Neural progenitor cell (in vitro differentiated cells): ENCODE data around the gene ZNF488. TPM values are rescaled to one million over a fixed set of nuclear protein-coding genes. Genes with fewer than 3 reads are reported as not detected.

ENCODE experiments used
- DNase-seq: peaks from one replicate; pipeline ENCODE4 v3.0.0-alpha.2; 2016; ENCODE audit warnings: low spot score
- H2AFZ ChIP-seq: fragments of 200-600 bp; sonication (generic); replicated peaks from 2 replicates; pipeline ENCODE4 v1.6.1; 2016; ENCODE audit warnings: antibody characterized with exemption
- H3F3A ChIP-seq: fragments of 200-600 bp; sonication (generic); 2 replicates; pipeline ENCODE4 v1.6.1; 2016; ENCODE audit warnings: antibody characterized with exemption, low read depth
- H3K27ac ChIP-seq: fragments of 200-600 bp; sonication (generic); 2 replicates; pipeline ENCODE4 v1.5.1; 2016; ENCODE audit warnings: mild to moderate bottlenecking
- H3K27me3 ChIP-seq: fragments of 200-600 bp; sonication (generic); 2 replicates; pipeline ENCODE4 v1.6.1; 2016; ENCODE audit warnings: mild to moderate bottlenecking, moderate library complexity
- H3K36me3 ChIP-seq: fragments of 200-600 bp; sonication (generic); 2 replicates; pipeline ENCODE4 v1.5.1; 2016
- H3K4me1 ChIP-seq: fragments of 200-600 bp; sonication (generic); 2 replicates; pipeline ENCODE4 v1.6.1; 2016; ENCODE audit warnings: mixed run types
- H3K4me2 ChIP-seq: fragments of 200-600 bp; sonication (generic); 2 replicates; pipeline ENCODE4 v1.6.1; 2016
- H3K4me3 ChIP-seq: fragments of 200-600 bp; sonication (generic); 2 replicates; pipeline ENCODE4 v1.5.1; 2016
- H3K79me2 ChIP-seq: fragments of 200-600 bp; sonication (generic); 2 replicates; pipeline ENCODE4 v1.6.1; 2016; ENCODE audit warnings: low read depth
- H3K9ac ChIP-seq: fragments of 200-600 bp; sonication (generic); 2 replicates; pipeline ENCODE4 v1.6.1; 2016
- H3K9me3 ChIP-seq: fragments of 200-600 bp; sonication (generic); 2 replicates; pipeline ENCODE4 v1.5.1; 2016; ENCODE audit warnings: low read depth
- H4K20me1 ChIP-seq: fragments of 200-600 bp; sonication (generic); 2 replicates; pipeline ENCODE4 v1.6.1; 2016; ENCODE audit warnings: low read depth
- H3K27ac Mint-ChIP-seq: 3 replicates; pipeline ENCODE4 v1.8.0; 2021; ENCODE audit warnings: mixed read lengths
- H3K27me3 Mint-ChIP-seq: 2 replicates; pipeline ENCODE4 v1.8.0; 2022; ENCODE audit warnings: low read depth, mild to moderate bottlenecking, inconsistent platforms, moderate library complexity, mixed read lengths; ENCODE audit not compliant: insufficient read depth
- H3K36me3 Mint-ChIP-seq: 3 replicates; pipeline ENCODE4 v1.8.0; 2021; ENCODE audit warnings: mixed read lengths
- H3K4me1 Mint-ChIP-seq: 3 replicates; pipeline ENCODE4 v1.8.0; 2021; ENCODE audit warnings: mixed read lengths
- H3K4me3 Mint-ChIP-seq: 3 replicates; pipeline ENCODE4 v1.8.0; 2021; ENCODE audit warnings: mild to moderate bottlenecking, moderate library complexity, mixed read lengths
- H3K9me3 Mint-ChIP-seq: 3 replicates; pipeline ENCODE4 v1.8.0; 2020; ENCODE audit warnings: mixed read lengths
- CTCF ChIP-seq: fragments of 200-600 bp; sonication (generic); IDR thresholded peaks from 2 replicates; pipeline ENCODE4 v1.5.1; 2017; ENCODE audit warnings: antibody characterized with exemption, mild to moderate bottlenecking
- EZH2 ChIP-seq: fragments of 200-600 bp; sonication (generic); IDR thresholded peaks from 2 replicates; pipeline ENCODE4 v1.6.1; 2017; ENCODE audit warnings: antibody characterized with exemption, mild to moderate bottlenecking, moderate library complexity
- EZH2phosphoT487 ChIP-seq: fragments of 200-600 bp; sonication (generic); IDR thresholded peaks from 2 replicates; pipeline ENCODE4 v1.6.1; 2017; ENCODE audit warnings: antibody characterized with exemption
- total RNA-seq: library from RNA; depleted of rRNA; stranded (reverse); fragments of >200 nt; gene quantifications from 2 replicates; pipeline ENCODE4 v1.2.3, GENCODE V29; 2015; ENCODE audit warnings: low replicate concordance

The ZNF488 gene
- total RNA-seq, 1 donor from 2014 or later: not detected

GRCh38 chr10:47365431-47366180 is 18.5 kb downstream of the ZNF488 start:
- no peak overlapping the region for H3K4me3 ChIP-seq
- H2AFZ ChIP-seq: no peak overlapping the region
- Mint-ChIP-seq H3K4me1 (no peaks in the 10 kb centered on the region), H3K27ac (no peak overlapping the region), H3K4me3 (no peak overlapping the region), H3K36me3 (no peaks in the 10 kb centered on the region), H3K27me3 (peaks cover 4% of the 10 kb centered on the region), H3K9me3 (peaks cover 2% of the 10 kb centered on the region)
- no peaks in the 10 kb centered on the region for H3K27me3 ChIP-seq
- no peaks in the 10 kb centered on the region for H3K4me1 ChIP-seq
- H4K20me1 ChIP-seq: no peaks in the 10 kb centered on the region
- H3K9ac ChIP-seq: no peak overlapping the region
- TF ChIP-seq EZH2 (no peak), CTCF (no peak), EZH2phosphoT487 (no peak)
- no peak for DNase-seq
- no peaks in the 10 kb centered on the region for H3F3A ChIP-seq
- no peaks in the 10 kb centered on the region for H3K9me3 ChIP-seq
- no peaks in the 10 kb centered on the region for H3K36me3 ChIP-seq
- no peak overlapping the region for H3K4me2 ChIP-seq
- no peaks in the 10 kb centered on the region for H3K79me2 ChIP-seq
- no peak overlapping the region for H3K27ac ChIP-seq

GRCh38 chr10:47364911-47365310 is 19.2 kb downstream of the ZNF488 start:
- Histone ChIP-seq H3K36me3 (no peaks in the 10 kb centered on the region), H3K27me3 (no peaks in the 10 kb centered on the region), H3K4me3 (no peak overlapping the region), H3K9ac (no peak overlapping the region), H2AFZ (no peak overlapping the region), H4K20me1 (no peaks in the 10 kb centered on the region), H3K9me3 (no peaks in the 10 kb centered on the region), H3K27ac (no peak overlapping the region), H3K79me2 (no peaks in the 10 kb centered on the region), H3K4me2 (no peak overlapping the region), H3F3A (no peaks in the 10 kb centered on the region), H3K4me1 (no peaks in the 10 kb centered on the region)
- no peak for TF ChIP-seq EZH2phosphoT487
- TF ChIP-seq EZH2: no peak
- TF ChIP-seq CTCF: no peak
- Mint-ChIP-seq H3K4me3 (no peak overlapping the region), H3K27ac (no peak overlapping the region), H3K9me3 (peaks cover 2% of the 10 kb centered on the region), H3K27me3 (no peaks in the 10 kb centered on the region), H3K36me3 (no peaks in the 10 kb centered on the region), H3K4me1 (no peaks in the 10 kb centered on the region)
- DNase-seq: no peak

- Histone ChIP-seq H3K36me3 (no peaks in the 10 kb centered on the region), H3K27me3 (no peaks in the 10 kb centered on the region), H3K4me1 (no peaks in the 10 kb centered on the region), H3K79me2 (no peaks in the 10 kb centered on the region), H2AFZ (no peak overlapping the region), H3K4me3 (no peak overlapping the region), H4K20me1 (no peaks in the 10 kb centered on the region), H3K9ac (no peak overlapping the region), H3K27ac (no peak overlapping the region), H3K9me3 (no peaks in the 10 kb centered on the region), H3K4me2 (no peak overlapping the region), H3F3A (no peaks in the 10 kb centered on the region)
- H3K27ac Mint-ChIP-seq: no peak overlapping the region
- H3K36me3 Mint-ChIP-seq: no peaks in the 10 kb centered on the region
- no peaks in the 10 kb centered on the region for H3K4me1 Mint-ChIP-seq
- H3K4me3 Mint-ChIP-seq: no peak overlapping the region
- H3K27me3 Mint-ChIP-seq: no peaks in the 10 kb centered on the region
- TF ChIP-seq CTCF: no peak
- TF ChIP-seq EZH2phosphoT487: no peak
- no peak for TF ChIP-seq EZH2
- H3K9me3 Mint-ChIP-seq: peaks cover 2% of the 10 kb centered on the region
- DNase-seq: no peak
These were observed 19.7 kb downstream of the ZNF488 start for GRCh38 chr10:47364366-47364765.
